Stomach (tissue), 9 donors: Measurements from ENCODE around the gene ESR1. TPM values are rescaled to one million over a fixed set of nuclear protein-coding genes. Genes with fewer than 3 reads are reported as not detected.

ENCODE experiments used
- DNase-seq, 2 donors: peaks; one replicate each; pipeline versions ENCODE4 v3.0.0 to v3.0.0-alpha.2; 2013 to 2019
- H3K27ac ChIP-seq, 5 donors: fragments of 200-600 bp in 4 of 5; sonication (generic) in 4 of 5; one replicate each; pipeline ENCODE4 v1.5.1; 2013 to 2019; ENCODE audit warnings: mild to moderate bottlenecking in 1 of 5, moderate library complexity in 1 of 5
- H3K27me3 ChIP-seq, 3 donors: fragments of 200-600 bp; sonication (generic); one replicate each; pipeline ENCODE4 v1.5.1; 2017 to 2019; ENCODE audit warnings: mixed run types in 1 of 3
- H3K36me3 ChIP-seq, 4 donors: fragments of 200-600 bp; sonication (generic); 1 replicate in 3 of 4; 2 replicates in 1 of 4; pipeline ENCODE4 v1.5.1; 2016 to 2019
- H3K4me1 ChIP-seq, 4 donors: fragments of 200-600 bp; sonication (generic); one replicate each; pipeline ENCODE4 v1.5.1; 2016 to 2019
- H3K4me3 ChIP-seq, 4 donors: fragments of 200-600 bp; sonication (generic) in 3 of 4; one replicate each; pipeline ENCODE4 v1.5.1; 2016 to 2019; ENCODE audit warnings: mild to moderate bottlenecking in 1 of 4
- H3K9me3 ChIP-seq, 4 donors: fragments of 200-600 bp; sonication (generic); one replicate each; pipeline ENCODE4 v1.5.1; 2016 to 2019
- EP300 ChIP-seq: sonication (generic); formaldehyde crosslinking; IDR thresholded peaks from one replicate; pipeline ENCODE4 v1.6.1; 2017; ENCODE audit warnings: antibody characterized with exemption
- POLR2A ChIP-seq, 4 donors: fragments of 450-650 bp; IDR thresholded peaks; one replicate each; pipeline ENCODE4 v1.6.1; 2016; ENCODE audit warnings: antibody characterized with exemption in 4 of 4, control low read depth in 2 of 4, mild to moderate bottlenecking in 1 of 4, moderate library complexity in 1 of 4
- POLR2AphosphoS5 ChIP-seq, 3 donors: sonication (generic); formaldehyde crosslinking; IDR thresholded peaks; one replicate each; pipeline ENCODE4 v1.6.1; 2016; ENCODE audit warnings: antibody characterized with exemption in 3 of 3
- WGBS, 5 donors: extraction: QIAGEN DNeasy Blood & Tissue Kit in 3 of 5; methylation state at CpG; one replicate each; pipeline versions ENCODE4 v1.1.5 to v1.1.7; 2013 to 2018; 5-methylcytosine and 5-hydroxymethylcytosine counted together
- intact Hi-C: fragments of 100-400 bp; cut with DNase I; formaldehyde crosslinking; loops from one replicate; pipeline ENCODE4 v1.15.1; 2023; ENCODE audit warnings: low total_unique reads
- polyA plus RNA-seq, 3 donors: library from polyadenylated mRNA; stranded (reverse); fragments of 200-250 nt; gene quantifications; one replicate each; pipeline ENCODE4 v1.2.3, GENCODE V29; 2013
- total RNA-seq, 5 donors: library from RNA; depleted of rRNA; stranded (reverse); fragments of >200 nt; gene quantifications; one replicate each; pipeline versions ENCODE4 v1.1.0 to v1.2.3, GENCODE V29; 2014 to 2016
- TF ChIP-seq, protein P1 (sequence below), 7 experiments: fragments of 450-650 bp in 4 of 7; fragments of 200-600 bp in 3 of 7; sonication (generic) in 3 of 7; IDR thresholded peaks; one replicate each; pipeline ENCODE4 v1.5.1; 2016 to 2019; ENCODE audit warnings: antibody characterized with exemption in 7 of 7, control low read depth in 2 of 7, mild to moderate bottlenecking in 1 of 7
- donor health status: healthy with polysubstance abuse.
- donor health status: Bipolar disorder and iron deficiency.
- donor health status: healthy.

The ESR1 gene
- total and polyA plus RNA-seq, 8 donors, result 0.05 to 2.0 (median 1.8) TPM; not detected in 3

DNA sequence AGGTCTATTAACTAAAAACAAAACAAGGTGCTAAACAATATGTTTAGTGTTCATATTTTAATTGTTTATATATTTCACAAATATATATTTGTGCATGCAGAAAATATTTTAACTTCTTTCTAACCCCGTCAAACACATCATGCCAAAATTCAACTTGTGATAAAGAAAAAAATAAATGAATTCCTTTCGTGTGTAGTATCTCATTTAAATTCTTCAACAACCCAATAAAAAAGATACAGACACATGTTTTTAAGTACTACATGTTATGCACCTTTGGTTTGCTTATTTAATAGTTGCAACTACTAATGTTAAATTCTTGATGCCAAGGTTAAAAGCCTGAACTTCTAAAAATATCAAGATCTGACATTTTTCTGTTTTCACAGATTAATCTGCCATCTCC, 252.4 kb downstream of the ESR1 start:
- no peak for DNase-seq
- H3K27me3 ChIP-seq, result no peaks in the 10 kb centered on the region
- intact Hi-C loops, result no loop called here
- TF ChIP-seq POLR2A (IDR thresholded peaks at IDR 0.05) (no peak), EP300 (no peak), POLR2AphosphoS5 (IDR thresholded peaks at IDR 0.05) (no peak)
- TF ChIP-seq, protein P1, sequence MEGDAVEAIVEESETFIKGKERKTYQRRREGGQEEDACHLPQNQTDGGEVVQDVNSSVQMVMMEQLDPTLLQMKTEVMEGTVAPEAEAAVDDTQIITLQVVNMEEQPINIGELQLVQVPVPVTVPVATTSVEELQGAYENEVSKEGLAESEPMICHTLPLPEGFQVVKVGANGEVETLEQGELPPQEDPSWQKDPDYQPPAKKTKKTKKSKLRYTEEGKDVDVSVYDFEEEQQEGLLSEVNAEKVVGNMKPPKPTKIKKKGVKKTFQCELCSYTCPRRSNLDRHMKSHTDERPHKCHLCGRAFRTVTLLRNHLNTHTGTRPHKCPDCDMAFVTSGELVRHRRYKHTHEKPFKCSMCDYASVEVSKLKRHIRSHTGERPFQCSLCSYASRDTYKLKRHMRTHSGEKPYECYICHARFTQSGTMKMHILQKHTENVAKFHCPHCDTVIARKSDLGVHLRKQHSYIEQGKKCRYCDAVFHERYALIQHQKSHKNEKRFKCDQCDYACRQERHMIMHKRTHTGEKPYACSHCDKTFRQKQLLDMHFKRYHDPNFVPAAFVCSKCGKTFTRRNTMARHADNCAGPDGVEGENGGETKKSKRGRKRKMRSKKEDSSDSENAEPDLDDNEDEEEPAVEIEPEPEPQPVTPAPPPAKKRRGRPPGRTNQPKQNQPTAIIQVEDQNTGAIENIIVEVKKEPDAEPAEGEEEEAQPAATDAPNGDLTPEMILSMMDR (IDR thresholded peaks at IDR 0.05), result no peak
- no peaks in the 10 kb centered on the region for H3K4me1 ChIP-seq
- WGBS, 5 donors, result 76 to 84% (median 81%) methylated on average over 2 of the region's 2 CpGs
- no peak overlapping the region for H3K4me3 ChIP-seq
- H3K9me3 ChIP-seq, result no peaks in the 10 kb centered on the region
- H3K27ac ChIP-seq, result no peak overlapping the region
- no peaks in the 10 kb centered on the region for H3K36me3 ChIP-seq

DNA sequence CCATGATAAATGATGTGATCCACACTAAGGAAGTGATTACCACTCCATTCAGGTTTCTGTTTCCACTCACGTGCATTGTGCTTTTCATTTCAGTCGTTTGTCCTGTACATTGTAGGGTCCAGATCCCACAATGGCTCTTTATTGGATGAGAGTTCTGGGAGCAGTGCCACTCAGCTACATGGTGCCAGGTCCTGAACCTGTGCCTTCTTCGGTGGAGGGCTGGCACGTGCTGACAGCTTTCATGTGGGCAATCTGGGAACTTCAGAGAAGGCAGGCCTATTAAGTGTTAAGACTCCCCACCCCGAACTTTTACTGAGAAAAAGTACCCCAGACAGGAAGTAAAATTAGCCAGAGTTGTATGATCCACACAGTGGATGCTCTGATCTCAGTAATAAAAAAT, 255.0 kb downstream of the ESR1 start:
- H3K27me3 ChIP-seq, result no peaks in the 10 kb centered on the region
- intact Hi-C loops, result no loop called here
- no peak overlapping the region for H3K27ac ChIP-seq
- WGBS, 5 donors, result 56 to 75% (median 60%) methylated on average over 5 of the region's 5 CpGs
- TF ChIP-seq POLR2AphosphoS5 (IDR thresholded peaks at IDR 0.05) (no peak), EP300 (no peak), POLR2A (IDR thresholded peaks at IDR 0.05) (no peak)
- TF ChIP-seq, protein P1 (IDR thresholded peaks at IDR 0.05), result no peak
- no peaks in the 10 kb centered on the region for H3K4me1 ChIP-seq
- no peaks in the 10 kb centered on the region for H3K9me3 ChIP-seq
- no peak overlapping the region for H3K4me3 ChIP-seq
- no peak for DNase-seq
- H3K36me3 ChIP-seq, result no peaks in the 10 kb centered on the region

GRCh38 chr6:152063170-152063921, 255.9 kb downstream of the ESR1 start:
- Histone ChIP-seq H3K4me3 (no peak overlapping the region), H3K27me3 (no peaks in the 10 kb centered on the region), H3K9me3 (no peaks in the 10 kb centered on the region), H3K36me3 (no peaks in the 10 kb centered on the region), H3K4me1 (no peaks in the 10 kb centered on the region), H3K27ac (no peak overlapping the region)
- no peak for TF ChIP-seq EP300
- TF ChIP-seq POLR2A (IDR thresholded peaks at IDR 0.05), result no peak
- TF ChIP-seq POLR2AphosphoS5 (IDR thresholded peaks at IDR 0.05), result no peak
- TF ChIP-seq, protein P1 (IDR thresholded peaks at IDR 0.05), result no peak
- intact Hi-C loops, result no loop called here
- WGBS, 5 donors, result 72 to 81% (median 76%) methylated on average over 10 of the region's 10 CpGs
- DNase-seq, result no peak

DNA sequence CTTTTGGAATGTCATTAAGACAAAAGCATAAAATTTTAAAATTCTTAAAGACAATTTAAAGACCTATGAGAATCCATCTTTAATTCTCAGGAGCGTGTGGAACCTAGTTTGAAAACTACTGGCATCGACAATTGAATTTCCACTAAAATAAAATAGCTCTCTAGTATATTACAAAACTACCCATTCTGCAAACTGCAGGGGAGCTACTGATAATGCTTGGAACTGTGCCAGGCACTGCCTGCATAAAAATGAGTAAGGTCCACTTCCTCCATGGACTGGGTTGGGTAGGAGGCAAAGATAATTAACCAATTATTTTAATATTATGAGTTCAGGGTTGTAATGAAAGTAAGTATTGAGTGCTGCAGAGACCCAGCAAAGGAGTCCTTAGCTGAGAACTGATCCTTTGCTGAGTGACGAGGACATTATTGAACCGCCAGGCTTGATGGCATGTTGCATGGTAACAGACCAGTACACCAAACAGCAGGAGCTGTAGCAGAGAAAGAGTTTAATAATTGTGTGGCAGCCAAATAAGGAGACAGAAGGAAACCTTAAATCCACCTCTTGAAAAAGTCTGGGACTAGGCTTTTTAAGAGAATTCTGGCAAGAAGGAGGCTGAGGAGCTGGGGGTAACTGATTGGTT, 261.3 kb downstream of the ESR1 start:
- intact Hi-C loops, result no loop called here
- H3K4me3 ChIP-seq, result no peak overlapping the region
- H3K36me3 ChIP-seq, result no peaks in the 10 kb centered on the region
- TF ChIP-seq, protein P1 (IDR thresholded peaks at IDR 0.05), result no peak
- TF ChIP-seq POLR2A (IDR thresholded peaks at IDR 0.05) (no peak), EP300 (no peak), POLR2AphosphoS5 (IDR thresholded peaks at IDR 0.05) (no peak)
- H3K27me3 ChIP-seq, result no peaks in the 10 kb centered on the region
- H3K9me3 ChIP-seq, result no peaks in the 10 kb centered on the region
- no peaks in the 10 kb centered on the region for H3K4me1 ChIP-seq
- peak in 1 of 2 donors; percentile 13 for DNase-seq
- no peak overlapping the region for H3K27ac ChIP-seq
- WGBS, 5 donors, result 69 to 80% (median 77%) methylated on average over 4 of the region's 4 CpGs
